Measurements from ENCODE around the gene VDAC1. TPM values are rescaled to one million over a fixed set of nuclear protein-coding genes. Genes with fewer than 3 reads are reported as not detected.

VDAC1 gene, protein sequence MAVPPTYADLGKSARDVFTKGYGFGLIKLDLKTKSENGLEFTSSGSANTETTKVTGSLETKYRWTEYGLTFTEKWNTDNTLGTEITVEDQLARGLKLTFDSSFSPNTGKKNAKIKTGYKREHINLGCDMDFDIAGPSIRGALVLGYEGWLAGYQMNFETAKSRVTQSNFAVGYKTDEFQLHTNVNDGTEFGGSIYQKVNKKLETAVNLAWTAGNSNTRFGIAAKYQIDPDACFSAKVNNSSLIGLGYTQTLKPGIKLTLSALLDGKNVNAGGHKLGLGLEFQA
- total RNA-seq (2014; rRNA removed; shearing (Covaris generic); ENCODE audit: low replicate concordance) = 218 and 303 TPM in 2 replicates

GRCh38 chr5:134004626-134005416, at the start of gene VDAC1:
VDAC1 (minus strand) TSS chr5:134004975; CDS start chr5:133993012, 11,963 bp downstream.
- Histone ChIP-seq H3K79me2 (ENCODE audit: low read length) (peaks cover 56% of the 10 kb centered on the region), H3K9me2 (replicated peaks; ENCODE audit: insufficient read depth, low read length) (no peaks in the 10 kb centered on the region), H3K4me2 (ENCODE audit: low read depth, low read length, poor library complexity, severe bottlenecking) (peak within 1 kb of the TSS; percentile 81), H3K4me3 (ENCODE audit: low read length) (peak within 1 kb of the TSS; percentile 95), H3K9ac (ENCODE audit: low read length) (peak within 1 kb of the TSS; percentile 99), H3K27ac (ENCODE audit: low read length) (peak within 1 kb of the TSS; percentile 78), H3K9me3 (ENCODE audit: low read length) (no peaks in the 10 kb centered on the region), H3K4me1 (ENCODE audit: low read length) (peaks cover 38% of the 10 kb centered on the region), H3K27me3 (ENCODE audit: low read length) (no peaks in the 10 kb centered on the region), H2AFZ (ENCODE audit: low read length) (peak within 1 kb of the TSS; percentile 88; the same call in 1 of the 2 replicates), H3K36me3 (ENCODE audit: insufficient read depth, low read length) (peaks cover 15% of the 10 kb centered on the region; the same call in 1 of the 2 replicates), H4K20me1 (ENCODE audit: insufficient read depth, low read depth, low read length) (peaks cover 35% of the 10 kb centered on the region)
- DNase-seq = peak; percentile 93

DNA sequence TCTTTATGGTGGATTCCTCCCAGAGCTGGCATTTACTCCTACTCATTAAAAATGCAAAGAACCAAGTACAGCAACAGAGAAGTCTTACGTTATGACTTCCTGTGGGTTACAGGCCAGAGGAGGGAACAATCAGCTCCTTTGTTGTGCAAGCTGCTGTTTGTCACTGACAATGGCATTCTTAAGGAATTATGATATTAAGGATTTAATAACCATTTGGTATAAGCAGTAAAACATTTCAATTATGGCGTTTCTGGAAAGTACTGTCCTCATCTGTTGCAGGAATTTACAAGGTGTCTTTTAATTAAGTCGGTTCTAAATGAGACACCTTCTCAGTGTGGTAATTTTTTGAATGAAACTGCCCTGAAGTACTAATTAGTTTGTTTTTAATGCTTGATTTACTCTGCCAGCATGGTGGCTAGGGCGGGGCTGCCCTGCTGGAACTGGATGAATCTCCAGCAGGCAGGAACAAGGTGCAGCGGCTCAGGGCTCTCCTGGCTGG, 49.1 kb upstream of the VDAC1 start:
- Histone ChIP-seq H3K36me3 (ENCODE audit: insufficient read depth, low read length) (no peaks in the 10 kb centered on the region), H3K27me3 (ENCODE audit: low read length) (no peaks in the 10 kb centered on the region), H3K4me3 (ENCODE audit: low read length) (no peak overlapping the region), H3K4me1 (ENCODE audit: low read length) (no peaks in the 10 kb centered on the region), H2AFZ (ENCODE audit: low read length) (no peak overlapping the region), H4K20me1 (ENCODE audit: insufficient read depth, low read depth, low read length) (no peaks in the 10 kb centered on the region), H3K9ac (ENCODE audit: low read length) (no peak overlapping the region), H3K9me3 (ENCODE audit: low read length) (no peaks in the 10 kb centered on the region), H3K27ac (ENCODE audit: low read length) (no peak overlapping the region), H3K9me2 (replicated peaks; ENCODE audit: insufficient read depth, low read length) (no peaks in the 10 kb centered on the region), H3K79me2 (ENCODE audit: low read length) (no peaks in the 10 kb centered on the region), H3K4me2 (ENCODE audit: low read depth, low read length, poor library complexity, severe bottlenecking) (no peak overlapping the region)
- no peak for DNase-seq

GRCh38 chr5:134053314-134053839, 48.6 kb upstream of the VDAC1 start:
- Histone ChIP-seq H3K9me2 (replicated peaks; ENCODE audit: insufficient read depth, low read length) (no peaks in the 10 kb centered on the region), H3K79me2 (ENCODE audit: low read length) (no peaks in the 10 kb centered on the region), H3K9ac (ENCODE audit: low read length) (no peak overlapping the region), H4K20me1 (ENCODE audit: insufficient read depth, low read depth, low read length) (no peaks in the 10 kb centered on the region), H3K4me1 (ENCODE audit: low read length) (no peaks in the 10 kb centered on the region), H3K27me3 (ENCODE audit: low read length) (no peaks in the 10 kb centered on the region), H3K27ac (ENCODE audit: low read length) (no peak overlapping the region), H3K4me3 (ENCODE audit: low read length) (no peak overlapping the region), H3K36me3 (ENCODE audit: insufficient read depth, low read length) (no peaks in the 10 kb centered on the region), H2AFZ (ENCODE audit: low read length) (no peak overlapping the region), H3K4me2 (ENCODE audit: low read depth, low read length, poor library complexity, severe bottlenecking) (no peak overlapping the region), H3K9me3 (ENCODE audit: low read length) (no peaks in the 10 kb centered on the region)
- no peak for DNase-seq

DNA sequence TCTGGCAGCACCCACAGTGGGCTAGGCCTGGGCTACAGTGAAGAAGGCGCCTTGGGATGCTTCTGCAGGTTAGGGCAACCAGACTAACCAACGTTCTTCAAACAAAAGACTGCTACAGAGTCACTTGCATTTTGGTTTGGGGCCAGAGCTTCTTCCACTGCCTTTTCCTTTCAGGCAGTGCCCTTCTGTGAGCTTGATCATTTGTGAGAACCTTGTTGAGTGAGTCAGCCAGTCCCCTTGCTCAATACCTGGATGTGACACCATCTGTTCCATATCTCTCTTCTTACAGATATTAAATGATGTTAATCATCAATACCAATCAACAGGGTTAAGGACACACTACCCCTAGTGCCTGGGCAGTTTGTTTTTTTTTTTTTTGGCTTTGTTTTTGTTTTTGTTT, 46.5 kb upstream of the VDAC1 start:
- H3K27ac ChIP-seq (ENCODE audit: low read length) = no peak overlapping the region
- H3K9me3 ChIP-seq (ENCODE audit: low read length) = no peaks in the 10 kb centered on the region
- no peak overlapping the region for H2AFZ ChIP-seq (ENCODE audit: low read length)
- no peak overlapping the region for H3K4me3 ChIP-seq (ENCODE audit: low read length)
- no peaks in the 10 kb centered on the region for H3K36me3 ChIP-seq (ENCODE audit: insufficient read depth, low read length)
- H3K79me2 ChIP-seq (ENCODE audit: low read length) = no peaks in the 10 kb centered on the region
- no peak for DNase-seq
- H3K9ac ChIP-seq (ENCODE audit: low read length) = no peak overlapping the region
- H3K4me2 ChIP-seq (ENCODE audit: low read depth, low read length, poor library complexity, severe bottlenecking) = no peak overlapping the region
- H3K27me3 ChIP-seq (ENCODE audit: low read length) = no peaks in the 10 kb centered on the region
- no peaks in the 10 kb centered on the region for H4K20me1 ChIP-seq (ENCODE audit: insufficient read depth, low read depth, low read length)
- H3K4me1 ChIP-seq (ENCODE audit: low read length) = no peaks in the 10 kb centered on the region
- no peaks in the 10 kb centered on the region for H3K9me2 ChIP-seq (replicated peaks; ENCODE audit: insufficient read depth, low read length)

GRCh38 chr5:134048864-134049263, 44.1 kb upstream of the VDAC1 start:
- Histone ChIP-seq H3K4me1 (ENCODE audit: low read length) (no peaks in the 10 kb centered on the region), H3K9ac (ENCODE audit: low read length) (no peak overlapping the region), H3K79me2 (ENCODE audit: low read length) (no peaks in the 10 kb centered on the region), H3K27ac (ENCODE audit: low read length) (no peak overlapping the region), H3K4me3 (ENCODE audit: low read length) (no peak overlapping the region), H3K27me3 (ENCODE audit: low read length) (no peaks in the 10 kb centered on the region), H3K4me2 (ENCODE audit: low read depth, low read length, poor library complexity, severe bottlenecking) (no peak overlapping the region), H2AFZ (ENCODE audit: low read length) (no peak overlapping the region), H4K20me1 (ENCODE audit: insufficient read depth, low read depth, low read length) (no peaks in the 10 kb centered on the region), H3K9me2 (replicated peaks; ENCODE audit: insufficient read depth, low read length) (no peaks in the 10 kb centered on the region), H3K9me3 (ENCODE audit: low read length) (no peaks in the 10 kb centered on the region), H3K36me3 (ENCODE audit: insufficient read depth, low read length) (no peaks in the 10 kb centered on the region)
- no peak for DNase-seq

- Histone ChIP-seq H3K4me1 (ENCODE audit: low read length) (no peaks in the 10 kb centered on the region), H3K27me3 (ENCODE audit: low read length) (no peaks in the 10 kb centered on the region), H3K36me3 (ENCODE audit: insufficient read depth, low read length) (no peaks in the 10 kb centered on the region), H3K9ac (ENCODE audit: low read length) (no peak overlapping the region), H3K27ac (ENCODE audit: low read length) (no peak overlapping the region), H3K9me2 (replicated peaks; ENCODE audit: insufficient read depth, low read length) (no peaks in the 10 kb centered on the region), H3K79me2 (ENCODE audit: low read length) (no peaks in the 10 kb centered on the region), H3K4me3 (ENCODE audit: low read length) (no peak overlapping the region), H2AFZ (ENCODE audit: low read length) (no peak overlapping the region), H3K4me2 (ENCODE audit: low read depth, low read length, poor library complexity, severe bottlenecking) (no peak overlapping the region), H4K20me1 (ENCODE audit: insufficient read depth, low read depth, low read length) (no peaks in the 10 kb centered on the region), H3K9me3 (ENCODE audit: low read length) (no peaks in the 10 kb centered on the region)
- no peak for DNase-seq
Observed at GRCh38 chr5:134047687-134048056, 42.9 kb upstream of the VDAC1 start.

GRCh38 chr5:134046801-134047686, 42.3 kb upstream of the VDAC1 start:
- H3K4me3 ChIP-seq (ENCODE audit: low read length) = no peak overlapping the region
- H3K4me1 ChIP-seq (ENCODE audit: low read length) = no peaks in the 10 kb centered on the region
- no peaks in the 10 kb centered on the region for H3K9me3 ChIP-seq (ENCODE audit: low read length)
- H3K36me3 ChIP-seq (ENCODE audit: insufficient read depth, low read length) = no peaks in the 10 kb centered on the region
- H4K20me1 ChIP-seq (ENCODE audit: insufficient read depth, low read depth, low read length) = no peaks in the 10 kb centered on the region
- no peaks in the 10 kb centered on the region for H3K79me2 ChIP-seq (ENCODE audit: low read length)
- no peaks in the 10 kb centered on the region for H3K27me3 ChIP-seq (ENCODE audit: low read length)
- no peak overlapping the region for H2AFZ ChIP-seq (ENCODE audit: low read length)
- no peaks in the 10 kb centered on the region for H3K9me2 ChIP-seq (replicated peaks; ENCODE audit: insufficient read depth, low read length)
- no peak overlapping the region for H3K27ac ChIP-seq (ENCODE audit: low read length)
- H3K9ac ChIP-seq (ENCODE audit: low read length) = no peak overlapping the region
- no peak overlapping the region for H3K4me2 ChIP-seq (ENCODE audit: low read depth, low read length, poor library complexity, severe bottlenecking)
- DNase-seq = no peak

All from Karpas-422 (cell line).